H1 (cell line): ENCODE data around the gene UBE2E1. TPM values are rescaled to one million over a fixed set of nuclear protein-coding genes. Genes with fewer than 3 reads are reported as not detected.

Experiments used
- CTCF ChIA-PET: fragments of 300-600 bp; sonication (Branson Sonifier 250); formaldehyde crosslinking; loops from one replicate; lab custom pipeline; 2021; ENCODE audit not compliant: partially characterized antibody; lab: Charles Lee
- POLR2A ChIA-PET: fragments of 300-600 bp; sonication (Branson Sonifier 250); formaldehyde crosslinking; loops from one replicate; lab custom pipeline; 2021; ENCODE audit warnings: inconsistent platforms; ENCODE audit not compliant: partially characterized antibody; lab: Charles Lee
- DNase-seq, 2 experiments: peaks; one replicate each; pipeline versions ENCODE4 v3.0.0 to v3.0.0-alpha.2; 2010 to 2022; ENCODE audit warnings: low spot score in 2 of 2, low read depth in 1 of 2, mixed read lengths in 1 of 2
- FAIRE-seq: peaks from 2 replicates; lab custom pipeline; 2011; peaks lifted over from hg19 to GRCh38; lab: Jason Lieb, UNC
- H2AFZ ChIP-seq: 2 replicates; pipeline ENCODE4 v1.8.1; 2012; ENCODE audit warnings: low read length, inconsistent platforms
- H2AK5ac ChIP-seq: 2 replicates; pipeline ENCODE4 v1.6.1; 2013; ENCODE audit warnings: low read depth, low read length
- H2BK120ac ChIP-seq: replicated peaks from 2 replicates; pipeline ENCODE3; 2013; ENCODE audit warnings: low read depth, low read length, inconsistent platforms
- H2BK12ac ChIP-seq: 2 replicates; pipeline ENCODE4 v1.6.1; 2013; ENCODE audit warnings: low read depth, low read length
- H2BK15ac ChIP-seq: 2 replicates; pipeline ENCODE4 v1.6.1; 2013; ENCODE audit warnings: low read length
- H2BK20ac ChIP-seq: 2 replicates; pipeline ENCODE4 v1.6.1; 2013; ENCODE audit warnings: low read length
- H2BK5ac ChIP-seq: 2 replicates; pipeline ENCODE4 v1.6.1; 2013; ENCODE audit warnings: low read depth, low read length
- H3K14ac ChIP-seq: 2 replicates; pipeline ENCODE4 v1.6.1; 2013; ENCODE audit warnings: inconsistent platforms; ENCODE audit not compliant: insufficient read length
- H3K18ac ChIP-seq: 2 replicates; pipeline ENCODE4 v1.6.1; 2013; ENCODE audit warnings: low read length; ENCODE audit errors: extremely low read depth
- H3K23ac ChIP-seq: 2 replicates; pipeline ENCODE4 v1.6.1; 2013; ENCODE audit warnings: inconsistent platforms; ENCODE audit not compliant: insufficient read length
- H3K23me2 ChIP-seq: 2 replicates; pipeline ENCODE4 v1.6.1; 2013; ENCODE audit warnings: low read depth, low read length
- H3K27ac ChIP-seq: 2 replicates; pipeline ENCODE4 v1.6.1; 2011; ENCODE audit warnings: low read depth, low read length, inconsistent platforms
- H3K27me3 ChIP-seq, 4 experiments: replicated peaks in 1 of 4; 1 replicate in 1 of 4; 2 replicates in 3 of 4; pipeline versions ENCODE4 v1.6.1 to v1.8.1; 2011 to 2013; ENCODE audit warnings: low read length in 3 of 4, mild to moderate bottlenecking in 3 of 4, inconsistent platforms in 2 of 4, mixed read lengths in 2 of 4, moderate library complexity in 1 of 4; ENCODE audit not compliant: control insufficient read depth in 3 of 4, insufficient read depth in 3 of 4; ENCODE audit errors: extremely low read depth in 1 of 4
- H3K36me3 ChIP-seq, 4 experiments: 2 replicates each; pipeline versions ENCODE4 v1.6.1 to v1.8.1; 2011 to 2013; ENCODE audit warnings: mild to moderate bottlenecking in 4 of 4, low read length in 3 of 4, moderate library complexity in 2 of 4, control low read depth in 1 of 4, inconsistent platforms in 1 of 4; ENCODE audit not compliant: insufficient read depth in 4 of 4, control insufficient read depth in 2 of 4
- H3K4ac ChIP-seq: replicated peaks from 2 replicates; pipeline ENCODE3; 2013; ENCODE audit warnings: low read length, low read depth, mixed read lengths, inconsistent platforms; ENCODE audit not compliant: insufficient read length
- H3K4me1 ChIP-seq, 4 experiments: replicated peaks in 1 of 4; 1 replicate in 1 of 4; 2 replicates in 3 of 4; pipeline versions ENCODE4 v1.6.1 to v1.8.1; 2011 to 2013; ENCODE audit warnings: low read length in 3 of 4, inconsistent platforms in 2 of 4, mixed read lengths in 1 of 4; ENCODE audit not compliant: insufficient read depth in 4 of 4, control insufficient read depth in 3 of 4
- H3K4me2 ChIP-seq, 2 experiments: 2 replicates each; pipeline versions ENCODE4 v1.6.1 to v1.8.1; 2011 to 2013; ENCODE audit warnings: low read depth in 2 of 2, low read length in 2 of 2, control low read depth in 1 of 2, inconsistent platforms in 1 of 2, mild to moderate bottlenecking in 1 of 2; ENCODE audit not compliant: insufficient read depth in 1 of 2
- H3K4me3 ChIP-seq, 4 experiments: fragments of 200-600, 300-600 bp in 1 of 4; sonication (generic), shearing (Covaris generic), sonication (Bioruptor Twin) in 1 of 4; 2 replicates each; pipeline versions ENCODE4 v1.5.1 to v1.8.1; 2011 to 2016; ENCODE audit warnings: low read length in 4 of 4, low read depth in 3 of 4, control low read depth in 2 of 4, inconsistent platforms in 2 of 4, mild to moderate bottlenecking in 2 of 4, mixed read lengths in 1 of 4, moderate library complexity in 1 of 4; ENCODE audit not compliant: insufficient read depth in 2 of 4; ENCODE audit errors: extremely low read depth in 1 of 4
- H3K56ac ChIP-seq: replicated peaks from 2 replicates; pipeline ENCODE3; 2013; ENCODE audit warnings: low read depth, mild to moderate bottlenecking, mixed read lengths, low read length, inconsistent platforms; ENCODE audit not compliant: insufficient read length
- H3K79me1 ChIP-seq: 2 replicates; pipeline ENCODE4 v1.6.1; 2013; ENCODE audit warnings: low read depth, low read length, control low read depth
- H3K79me2 ChIP-seq, 2 experiments: 2 replicates each; pipeline versions ENCODE4 v1.6.1 to v1.8.1; 2012 to 2013; ENCODE audit warnings: low read length in 2 of 2, mild to moderate bottlenecking in 2 of 2, inconsistent platforms in 1 of 2; ENCODE audit not compliant: insufficient read depth in 2 of 2, control insufficient read depth in 1 of 2
- H3K9ac ChIP-seq, 4 experiments: replicated peaks in 1 of 4; 1 replicate in 1 of 4; 2 replicates in 3 of 4; pipeline versions ENCODE4 v1.6.1 to v1.8.1; 2011 to 2013; ENCODE audit warnings: low read depth in 3 of 4, low read length in 3 of 4, control low read depth in 2 of 4, mild to moderate bottlenecking in 2 of 4, moderate library complexity in 2 of 4, inconsistent platforms in 1 of 4; ENCODE audit errors: extremely low read depth in 1 of 4
- H3K9me3 ChIP-seq, 2 experiments: 2 replicates each; pipeline versions ENCODE4 v1.6.1 to v1.8.1; 2012 to 2013; ENCODE audit warnings: mild to moderate bottlenecking in 2 of 2, moderate library complexity in 2 of 2, control low read depth in 1 of 2, inconsistent platforms in 1 of 2, low read depth in 1 of 2, low read length in 1 of 2, mixed read lengths in 1 of 2; ENCODE audit not compliant: insufficient read depth in 2 of 2
- H4K20me1 ChIP-seq, 2 experiments: replicated peaks in 1 of 2; 2 replicates each; pipeline versions ENCODE3 to v1.8.1; 2011 to 2013; ENCODE audit warnings: inconsistent platforms in 2 of 2, low read length in 2 of 2, mild to moderate bottlenecking in 1 of 2; ENCODE audit not compliant: insufficient read depth in 2 of 2, control insufficient read depth in 1 of 2
- H4K5ac ChIP-seq: 2 replicates; pipeline ENCODE4 v1.6.1; 2013; ENCODE audit warnings: low read length, low read depth, mixed read lengths, inconsistent platforms; ENCODE audit not compliant: insufficient read length
- H4K8ac ChIP-seq: 2 replicates; pipeline ENCODE4 v1.8.0; 2013; ENCODE audit warnings: mild to moderate bottlenecking, moderate library complexity, low read length, inconsistent platforms; ENCODE audit not compliant: insufficient read depth; ENCODE audit errors: extremely low read depth
- H4K91ac ChIP-seq: replicated peaks from 2 replicates; pipeline ENCODE3; 2013; ENCODE audit warnings: low read length, mixed read lengths, inconsistent platforms; ENCODE audit not compliant: insufficient read length
- ATF2 ChIP-seq: IDR thresholded peaks from 2 replicates; pipeline ENCODE4 v1.6.1; 2012; ENCODE audit warnings: low read length, inconsistent platforms
- EP300 ChIP-seq, 2 experiments: IDR thresholded peaks; 1 replicate in 1 of 2; 2 replicates in 1 of 2; pipeline ENCODE4 v1.6.1; 2011 to 2012; ENCODE audit warnings: low read depth in 2 of 2, low read length in 2 of 2, mild to moderate bottlenecking in 2 of 2, borderline replicate concordance in 1 of 2, inconsistent platforms in 1 of 2, moderate library complexity in 1 of 2
- GTF2F1 ChIP-seq: IDR thresholded peaks from 2 replicates; pipeline ENCODE4 v1.6.1; 2012; ENCODE audit warnings: low read depth, low read length, improper control_type of control experiment, borderline replicate concordance
- KDM5A ChIP-seq: fragments of 200-600 bp; IDR thresholded peaks from 2 replicates; pipeline ENCODE4 v1.7.1; 2012; ENCODE audit warnings: mild to moderate bottlenecking, low read length, inconsistent platforms, mixed read lengths
- WGBS, 2 experiments: shearing (Covaris generic) in 1 of 2; methylation state at CpG; one replicate each; pipeline versions ENCODE4 v1.1.6 to v1.1.7; 2013 to 2015; ENCODE audit warnings: low lambda C conversion rate in 2 of 2, mixed read lengths in 2 of 2, inconsistent platforms in 1 of 2, low coverage in 1 of 2, missing lambda C conversion rate in 1 of 2; ENCODE audit not compliant: insufficient replicate concordance in 2 of 2, insufficient coverage in 1 of 2, insufficient read length in 1 of 2; ENCODE audit errors: extremely low coverage in 1 of 2, missing lambda C conversion rate in 1 of 2; 5-methylcytosine and 5-hydroxymethylcytosine counted together
- polyA plus RNA-seq, 7 experiments: library from polyadenylated mRNA; depleted of rRNA in 3 of 7; stranded (reverse) in 5 of 7; unstranded in 2 of 7; fragments of >200 nt in 5 of 7; fragments of 200-250 nt in 2 of 7; gene quantifications; 1 replicate in 5 of 7; 2 replicates in 1 of 7; 4 replicates in 1 of 7; pipeline versions ENCODE4 v1.2.1 to v1.2.3, GENCODE V29; 2011 to 2013; ENCODE audit warnings: missing spikeins in 2 of 7, mixed read lengths in 2 of 7
- total RNA-seq: library from RNA; stranded (reverse); fragmentation: NEBNext Ultra II Directional; extraction: Animal tissue kit (Norgen Biotek cat#: 25700); gene quantifications from 2 replicates; pipeline ENCODE4 v1.2.1, GENCODE V29; 2021

The UBE2E1 gene
- total and polyA plus RNA-seq, 2 of the 8 experiments (the other 6 are each of a cell fraction or from before 2014, with no cell fraction given), result 109 to 141 TPM

- Histone ChIP-seq H2AFZ (no peak within 1 kb of the TSS; the same call in 1 of the 2 replicates), H4K20me1 (peaks cover 9 to 14% of the 10 kb centered on the region in 2 experiments), H3K36me3 (peaks cover 15 to 36% (median 22%) of the 10 kb centered on the region in 4 experiments), H3K27me3 (no peaks in the 10 kb centered on the region; a peak in 1 of 7 replicates), H3K9ac (peak within 1 kb of the TSS; percentile 95 to 99 (median 98)), H3K56ac (peak within 1 kb of the TSS; percentile 85), H2BK5ac (peak within 1 kb of the TSS; percentile 97), H3K79me1 (no peaks in the 10 kb centered on the region), H3K23me2 (peaks cover 17% of the 10 kb centered on the region), H3K4me2 (peak within 1 kb of the TSS; percentile 93 to 98), H3K4ac (peak within 1 kb of the TSS; percentile 99), H2AK5ac (peak within 1 kb of the TSS; percentile 87), H3K23ac (no peak within 1 kb of the TSS), H3K79me2 (peaks cover 0 to 56% of the 10 kb centered on the region in 2 experiments; a peak in 3 of 4 replicates), H2BK15ac (no peak within 1 kb of the TSS), H3K18ac (peak within 1 kb of the TSS; percentile 89), H3K4me1 (peaks cover 5 to 8% (median 6%) of the 10 kb centered on the region in 4 experiments; a peak in 5 of 7 replicates), H4K5ac (peak within 1 kb of the TSS; percentile 96), H3K9me3 (no peaks in the 10 kb centered on the region), H3K14ac (peak within 1 kb of the TSS; percentile 88), H2BK20ac (no peak within 1 kb of the TSS), H3K27ac (peak within 1 kb of the TSS; percentile 96), H2BK12ac (0 out of 2 replicates have a peak within 1 kb of the TSS, but pooled peaks have one; percentile 29), H4K8ac (peak within 1 kb of the TSS; percentile 100), H4K91ac (peak within 1 kb of the TSS; percentile 96), H3K4me3 (peak within 1 kb of the TSS; percentile 86 to 99 (median 92)), H2BK120ac (peak within 1 kb of the TSS; percentile 40)
- DNase-seq (peak; percentile 92 to 93), FAIRE-seq (peak; percentile 55)
- ChIA-PET POLR2A (interaction anchor here (0.6 to 11.5 kb wide), 88 partner anchors 8 to 791 kb away, joined by 3 to 363 read pairs (median 4); partner anchors contain the start of gene NR1D2), CTCF (interaction anchor here (0.9 to 3.5 kb wide), 9 partner anchors 10 to 85 kb away, joined by 3 to 21 read pairs (median 4); no protein-coding TSS in a partner anchor)
- 1% methylated on average over 56 of the region's 64 CpGs; no CpG with 5 or more reads in 1 of the 2 experiments for WGBS, 2 experiments
- TF ChIP-seq KDM5A, result no peak
- peak; percentile 13; the same call in 1 of the 2 replicates for TF ChIP-seq ATF2
- TF ChIP-seq GTF2F1, result peak; percentile 86; the same call in 1 of the 2 replicates
- no peak; a peak in 1 of 3 replicates for TF ChIP-seq EP300 (IDR thresholded peaks at IDR 0.05; ENCODE audit: borderline replicate concordance in 1 of 2, low read depth in 2 of 2, low read length in 2 of 2)
Measured at GRCh38 chr3:23916886-23917678, 111.3 kb downstream of the UBE2E1 start, which contains the start of the genes NKIRAS1 and RPL15. TSS of gene NKIRAS1 (minus strand) at chr3:23916990. CDS start at chr3:23910904, 6,086 bp downstream. TSS of gene RPL15 (plus strand) at chr3:23917132. CDS start at chr3:23917860, 728 bp downstream.
